OCI-LY7 (cell line): ENCODE results near the gene CEACAM3. TPM values are rescaled to one million over a fixed set of nuclear protein-coding genes. Genes with fewer than 3 reads are reported as not detected.

ENCODE experiments used
- BruUV-seq: library from RNA; stranded (reverse); fragments of 400-500 nt; replicated peaks from 2 replicates; lab custom pipeline; 2021; lab: Mats Ljungman, UMichigan
- CTCF ChIA-PET: fragments of 300-600 bp; sonication (Branson Sonifier 250); formaldehyde crosslinking; loops from one replicate; lab custom pipeline; 2022; ENCODE audit warnings: antibody characterized with exemption; ENCODE audit not compliant: unreplicated experiment; lab: Charles Lee
- POLR2A ChIA-PET: fragments of 300-600 bp; sonication (Branson Sonifier 250); formaldehyde crosslinking; loops from one replicate; lab custom pipeline; 2022; ENCODE audit warnings: antibody characterized with exemption; lab: Charles Lee
- DNase-seq: peaks from one replicate; pipeline ENCODE4 v3.0.0-alpha.2; 2015; ENCODE audit warnings: low spot score
- H2AFZ ChIP-seq: fragments of 200-600 bp; sonication (generic), shearing (Covaris generic); 2 replicates; pipeline ENCODE4 v1.6.1; 2014; ENCODE audit warnings: mild to moderate bottlenecking, antibody characterized with exemption, low read length, moderate library complexity
- H3K27ac ChIP-seq: fragments of 200-600 bp; sonication (generic); 2 replicates; pipeline ENCODE4 v1.5.1; 2014; ENCODE audit warnings: mixed run types, low read depth, mild to moderate bottlenecking, moderate library complexity, low read length, inconsistent platforms; ENCODE audit not compliant: poor library complexity, severe bottlenecking
- H3K36me3 ChIP-seq: fragments of 200-600 bp; sonication (generic); 2 replicates; pipeline ENCODE4 v1.6.1; 2014; ENCODE audit warnings: mild to moderate bottlenecking, antibody characterized with exemption, low read length, moderate library complexity, mixed read lengths; ENCODE audit not compliant: insufficient read depth
- H3K4me1 ChIP-seq: fragments of 200-600 bp; sonication (generic); 2 replicates; pipeline ENCODE4 v1.5.1; 2014; ENCODE audit warnings: mild to moderate bottlenecking, low read length; ENCODE audit not compliant: insufficient read depth, poor library complexity, severe bottlenecking
- H3K4me2 ChIP-seq: fragments of 200-600 bp; sonication (generic); 2 replicates; pipeline ENCODE4 v1.6.1; 2014; ENCODE audit warnings: mild to moderate bottlenecking, low read length
- H3K4me3 ChIP-seq: fragments of 200-600 bp; sonication (generic); 2 replicates; pipeline ENCODE4 v1.5.1; 2014; ENCODE audit warnings: mild to moderate bottlenecking, low read depth, low read length; ENCODE audit not compliant: poor library complexity, severe bottlenecking
- H3K79me2 ChIP-seq: fragments of 200-600 bp; sonication (generic); 2 replicates; pipeline ENCODE4 v1.6.1; 2016; ENCODE audit warnings: low read depth, mild to moderate bottlenecking, low read length, moderate library complexity, mixed read lengths; ENCODE audit not compliant: insufficient read depth
- H3K9me2 ChIP-seq: fragments of 200-600 bp; sonication (generic); 2 replicates; pipeline ENCODE4 v1.6.1; 2016; ENCODE audit warnings: mild to moderate bottlenecking, low read length, mixed read lengths; ENCODE audit not compliant: insufficient read depth
- H3K9me3 ChIP-seq: fragments of 200-600 bp; sonication (generic); 2 replicates; pipeline ENCODE4 v1.6.1; 2014; ENCODE audit warnings: mild to moderate bottlenecking, mixed run types, low read length, mixed read lengths
- H4K20me1 ChIP-seq: fragments of 200-600 bp; sonication (generic); 2 replicates; pipeline ENCODE4 v1.6.1; 2014; ENCODE audit warnings: mild to moderate bottlenecking, antibody characterized with exemption, low read length, moderate library complexity, mixed read lengths; ENCODE audit not compliant: insufficient read depth
- CTCF ChIP-seq: fragments of 200-600 bp; sonication (generic); conservative IDR thresholded peaks from 2 replicates; pipeline ENCODE4 v1.5.1; 2014; ENCODE audit warnings: mild to moderate bottlenecking, antibody characterized with exemption, low read length, moderate library complexity, mixed read lengths
- EZH2phosphoT487 ChIP-seq: fragments of 200-600 bp; sonication (generic); IDR thresholded peaks from 2 replicates; pipeline ENCODE4 v1.6.1; 2018; ENCODE audit warnings: low read depth, borderline replicate concordance, mild to moderate bottlenecking, mixed run types, antibody characterized with exemption, low read length, moderate library complexity, mixed read lengths
- intact Hi-C: fragments of 100-400 bp; cut with micrococcal nuclease; formaldehyde crosslinking; loops from one replicate; pipeline ENCODE4 v1.10.0; 2022; ENCODE audit not compliant: unreplicated experiment
- total RNA-seq, 2 experiments: library from RNA; depleted of rRNA in 1 of 2; stranded (reverse); fragments of >200 nt in 1 of 2; shearing (Covaris generic) in 1 of 2; gene quantifications; 2 replicates each; pipeline ENCODE4 v1.2.3, GENCODE V29; 2014 to 2022

The CEACAM3 gene
- total RNA-seq, 2 experiments from 2014 or later, result not detected

DNA sequence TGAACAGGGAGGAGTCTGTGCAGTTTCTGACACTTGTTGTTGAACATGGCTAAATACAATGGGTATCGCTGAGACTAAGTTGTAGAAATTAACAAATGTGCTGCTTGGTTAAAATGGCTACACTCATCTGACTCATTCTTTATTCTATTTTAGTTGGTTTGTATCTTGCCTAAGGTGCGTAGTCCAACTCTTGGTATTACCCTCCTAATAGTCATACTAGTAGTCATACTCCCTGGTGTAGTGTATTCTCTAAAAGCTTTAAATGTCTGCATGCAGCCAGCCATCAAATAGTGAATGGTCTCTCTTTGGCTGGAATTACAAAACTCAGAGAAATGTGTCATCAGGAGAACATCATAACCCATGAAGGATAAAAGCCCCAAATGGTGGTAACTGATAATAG, 25.0 kb upstream of the CEACAM3 start:
- no peak overlapping the region for H3K27ac ChIP-seq
- no peaks in the 10 kb centered on the region for H3K4me1 ChIP-seq
- no peaks in the 10 kb centered on the region for H3K9me2 ChIP-seq
- intact Hi-C loops, result no loop called here
- TF ChIP-seq EZH2phosphoT487, result no peak
- no peak for TF ChIP-seq CTCF
- DNase-seq, result no peak
- no peak overlapping the region for H3K4me3 ChIP-seq
- no peak overlapping the region for H2AFZ ChIP-seq
- BruUV-seq, result no TSS peak
- ChIA-PET CTCF (no interaction called here), POLR2A (no interaction called here)
- H3K36me3 ChIP-seq, result no peaks in the 10 kb centered on the region
- H4K20me1 ChIP-seq, result no peaks in the 10 kb centered on the region
- no peaks in the 10 kb centered on the region for H3K79me2 ChIP-seq
- H3K4me2 ChIP-seq, result no peak overlapping the region
- H3K9me3 ChIP-seq, result no peaks in the 10 kb centered on the region

- TF ChIP-seq EZH2phosphoT487 (no peak), CTCF (no peak)
- H3K4me2 ChIP-seq, result no peak overlapping the region
- ChIA-PET POLR2A (interaction anchor here (0.7 kb wide), 1 partner anchor 752 kb away, joined by 3 read pairs; no protein-coding TSS in a partner anchor), CTCF (interaction anchor here (0.6 kb wide), 1 partner anchor 16 kb away, joined by 3 read pairs; no protein-coding TSS in a partner anchor)
- H3K9me2 ChIP-seq, result no peaks in the 10 kb centered on the region
- no peaks in the 10 kb centered on the region for H3K4me1 ChIP-seq
- no peaks in the 10 kb centered on the region for H3K9me3 ChIP-seq
- H3K36me3 ChIP-seq, result no peaks in the 10 kb centered on the region
- H3K4me3 ChIP-seq, result no peak overlapping the region
- H4K20me1 ChIP-seq, result no peaks in the 10 kb centered on the region
- no peak for DNase-seq
- intact Hi-C loops, result no loop called here
- no TSS peak for BruUV-seq
- no peak overlapping the region for H3K27ac ChIP-seq
- no peak overlapping the region for H2AFZ ChIP-seq
- no peaks in the 10 kb centered on the region for H3K79me2 ChIP-seq
Observed at GRCh38 chr19:41774515-41774980, 21.8 kb upstream of the CEACAM3 start.

GRCh38 chr19:41776700-41777099, 19.7 kb upstream of the CEACAM3 start:
- Histone ChIP-seq H3K36me3 (no peaks in the 10 kb centered on the region), H4K20me1 (no peaks in the 10 kb centered on the region), H3K9me3 (no peaks in the 10 kb centered on the region), H3K9me2 (no peaks in the 10 kb centered on the region), H3K79me2 (no peaks in the 10 kb centered on the region), H3K4me2 (no peak overlapping the region), H3K4me3 (no peak overlapping the region), H3K4me1 (no peaks in the 10 kb centered on the region), H3K27ac (no peak overlapping the region), H2AFZ (no peak overlapping the region)
- DNase-seq, result no peak
- POLR2A ChIA-PET, result no interaction called here
- intact Hi-C loops, result no loop called here
- TF ChIP-seq CTCF, result no peak
- no peak for TF ChIP-seq EZH2phosphoT487
- BruUV-seq, result no TSS peak
- CTCF ChIA-PET, result no interaction called here
